Measurements from ENCODE around the gene OR2T10. TPM values are rescaled to one million over a fixed set of nuclear protein-coding genes. Genes with fewer than 3 reads are reported as not detected.

The OR2T10 gene
- total RNA-seq: not detected in 2 replicates

GRCh38 chr1:248597589-248597988 lies at the start of gene OR2T10:
TSS of gene OR2T10 (minus strand) at chr1:248597700. CDS start at chr1:248593768, 3,932 bp downstream.

GRCh38 chr1:248645178-248645577 lies 47.7 kb upstream of the OR2T10 start, which contains the start of gene OR2T35:
TSS of gene OR2T35 (minus strand) at chr1:248645278. CDS start at chr1:248639258, 6,020 bp downstream.

GRCh38 chr1:248634991-248635390 lies 37.5 kb upstream of the OR2T10 start, which contains the start of gene OR2T11:
TSS of gene OR2T11 (minus strand) at chr1:248635091. CDS start at chr1:248627128, 7,963 bp downstream.

GRCh38 chr1:248574657-248575056 lies 22.8 kb downstream of the OR2T10 start, which contains the start of gene OR2T34:
TSS of gene OR2T34 (minus strand) at chr1:248574757. CDS start at chr1:248574757, 0 bp downstream.

GRCh38 chr1:248562672-248563071 lies 34.8 kb downstream of the OR2T10 start, which contains the start of gene OR2T29:
TSS of gene OR2T29 (minus strand) at chr1:248562772. CDS start at chr1:248559491, 3,281 bp downstream.

Small RNA genes within 50 kb of the gene (small RNA-seq; reads per million reads assigned to genes)
- not detected for gene RF00019

Other genes with a start within 250 kb of the OR2T10 start
- gene OR14C36, start 248.9 kb downstream of the OR2T10 start, total RNA-seq: not detected in 2 replicates
- not detected in 2 replicates for gene OR2T4, start 236.0 kb downstream of the OR2T10 start, total RNA-seq
- not detected in 2 replicates for gene OR2T6, start 222.0 kb downstream of the OR2T10 start, total RNA-seq
- not detected in 2 replicates for gene OR2T1, start 194.7 kb downstream of the OR2T10 start, total RNA-seq
- gene OR2T2, start 152.1 kb downstream of the OR2T10 start, total RNA-seq: not detected in 2 replicates
- not detected in 2 replicates for gene OR2T3, start 124.3 kb downstream of the OR2T10 start, total RNA-seq
- not detected in 2 replicates for gene OR2T5, start 109.1 kb downstream of the OR2T10 start, total RNA-seq
- gene OR2G6, start 89.6 kb downstream of the OR2T10 start, total RNA-seq: not detected in 2 replicates
- gene OR2T29, start 34.9 kb downstream of the OR2T10 start, total RNA-seq: not detected in 2 replicates
- not detected in 2 replicates for gene OR2T34, start 22.9 kb downstream of the OR2T10 start, total RNA-seq
- not detected in 2 replicates for gene OR2T11, start 37.4 kb upstream of the OR2T10 start, total RNA-seq
- gene OR2T35, start 47.6 kb upstream of the OR2T10 start, total RNA-seq: not detected in 2 replicates
- not detected in 2 replicates for gene OR2T27, start 57.8 kb upstream of the OR2T10 start, total RNA-seq
- not detected in 2 replicates for gene OR14I1, start 105.1 kb upstream of the OR2T10 start, total RNA-seq
- not detected in 2 replicates for gene LYPD8, start 158.1 kb upstream of the OR2T10 start, total RNA-seq
- gene SH3BP5L, start 228.2 kb upstream of the OR2T10 start, total RNA-seq: 30.8 and 31.1 TPM in 2 replicates
- gene ZNF672, start 240.5 kb upstream of the OR2T10 start, total RNA-seq: 20.8 and 23.2 TPM in 2 replicates

Measured in hair follicle dermal papilla cell (primary cell).